Suprapubic skin (tissue), 4 donors: ENCODE results near the gene UBA5. TPM values are rescaled to one million over a fixed set of nuclear protein-coding genes. Genes with fewer than 3 reads are reported as not detected.

Experiments
- DNase-seq, 2 donors: peaks; one replicate each; pipeline ENCODE4 v3.0.0-alpha.2; 2019; ENCODE audit warnings: low spot score in 2 of 2
- H3K27ac ChIP-seq: fragments of 200-600 bp; sonication (generic); one replicate; pipeline ENCODE4 v1.5.1; 2019
- H3K27me3 ChIP-seq: fragments of 200-600 bp; sonication (generic); one replicate; pipeline ENCODE4 v1.5.1; 2019
- H3K36me3 ChIP-seq: fragments of 200-600 bp; sonication (generic); one replicate; pipeline ENCODE4 v1.5.1; 2019
- H3K4me1 ChIP-seq: fragments of 200-600 bp; sonication (generic); one replicate; pipeline ENCODE4 v1.5.1; 2019
- H3K4me3 ChIP-seq: fragments of 200-600 bp; sonication (generic); one replicate; pipeline ENCODE4 v1.5.1; 2019; ENCODE audit warnings: mild to moderate bottlenecking
- H3K9me3 ChIP-seq: fragments of 200-600 bp; sonication (generic); one replicate; pipeline ENCODE4 v1.5.1; 2019
- CTCF ChIP-seq, 2 donors: fragments of 200-600 bp in 1 of 2; fragments of 450-650 bp in 1 of 2; sonication (generic) in 1 of 2; IDR thresholded peaks; one replicate each; pipeline ENCODE4 v1.5.1; 2016 to 2019; ENCODE audit warnings: antibody characterized with exemption in 2 of 2, mild to moderate bottlenecking in 1 of 2, moderate library complexity in 1 of 2
- EP300 ChIP-seq: sonication (generic); formaldehyde crosslinking; IDR thresholded peaks from one replicate; pipeline ENCODE4 v1.6.1; 2017; ENCODE audit warnings: antibody characterized with exemption
- POLR2A ChIP-seq, 2 donors: fragments of 450-650 bp; IDR thresholded peaks; one replicate each; pipeline ENCODE4 v1.6.1; 2017; ENCODE audit warnings: antibody characterized with exemption in 2 of 2, mild to moderate bottlenecking in 2 of 2, moderate library complexity in 2 of 2
- POLR2AphosphoS5 ChIP-seq, 3 donors: sonication (generic); formaldehyde crosslinking; IDR thresholded peaks; one replicate each; pipeline ENCODE4 v1.6.1; 2017; ENCODE audit warnings: antibody characterized with exemption in 3 of 3
- WGBS: methylation state at CpG from one replicate; pipeline ENCODE4 v1.1.5; 2018; 5-methylcytosine and 5-hydroxymethylcytosine counted together
- total RNA-seq, 4 donors: library from RNA; depleted of rRNA; stranded (reverse); fragments of >200 nt; gene quantifications; one replicate each; pipeline ENCODE4 v1.1.0, GENCODE V29; 2016

The UBA5 gene
- total RNA-seq, 4 donors from 2014 or later, result 16.3 to 52.3 (median 27.5) TPM

- Histone ChIP-seq H3K27me3 (no peaks in the 10 kb centered on the region), H3K4me3 (no peak overlapping the region), H3K36me3 (peaks cover 18% of the 10 kb centered on the region), H3K9me3 (no peaks in the 10 kb centered on the region), H3K4me1 (peaks cover 8% of the 10 kb centered on the region), H3K27ac (no peak overlapping the region)
- DNase-seq, result no peak
- TF ChIP-seq CTCF (IDR thresholded peaks at IDR 0.05) (peak; percentile 64 to 65), POLR2AphosphoS5 (IDR thresholded peaks at IDR 0.05) (no peak), POLR2A (IDR thresholded peaks at IDR 0.05) (no peak)
- 55% methylated on average over 5 of the region's 5 CpGs for WGBS
Measured at GRCh38 chr3:132641837-132642538, 18.1 kb upstream of the UBA5 start.

- DNase-seq, result no peak
Measured at GRCh38 chr3:132642539-132642847, 17.6 kb upstream of the UBA5 start.

GRCh38 chr3:132643366-132643765 lies 16.8 kb upstream of the UBA5 start:
- Histone ChIP-seq H3K9me3 (no peaks in the 10 kb centered on the region), H3K4me1 (peaks cover 3% of the 10 kb centered on the region), H3K27me3 (no peaks in the 10 kb centered on the region), H3K27ac (no peak overlapping the region), H3K4me3 (no peak overlapping the region), H3K36me3 (peaks cover 16% of the 10 kb centered on the region)
- no peak for TF ChIP-seq POLR2A (IDR thresholded peaks at IDR 0.05)
- no peak for TF ChIP-seq EP300
- TF ChIP-seq POLR2AphosphoS5 (IDR thresholded peaks at IDR 0.05), result no peak
- no peak for TF ChIP-seq CTCF (IDR thresholded peaks at IDR 0.05)
- no peak for DNase-seq
- WGBS, result 75% methylated on average over 2 of the region's 2 CpGs

More at GRCh38 chr3:132642539-132642847, 17.6 kb upstream of the UBA5 start:
- no peak for TF ChIP-seq EP300
- TF ChIP-seq CTCF (IDR thresholded peaks at IDR 0.05), result no peak
- TF ChIP-seq POLR2AphosphoS5 (IDR thresholded peaks at IDR 0.05), result no peak
- TF ChIP-seq POLR2A (IDR thresholded peaks at IDR 0.05), result no peak
- Histone ChIP-seq H3K36me3 (peaks cover 18% of the 10 kb centered on the region), H3K27ac (no peak overlapping the region), H3K4me3 (no peak overlapping the region), H3K4me1 (peaks cover 6% of the 10 kb centered on the region), H3K9me3 (no peaks in the 10 kb centered on the region), H3K27me3 (no peaks in the 10 kb centered on the region)
- 74% methylated on average over 2 of the region's 2 CpGs for whole genome bisulfite sequencing

GRCh38 chr3:132645058-132645457 lies 15.1 kb upstream of the UBA5 start:
- Histone ChIP-seq H3K36me3 (peaks cover 2% of the 10 kb centered on the region), H3K9me3 (no peaks in the 10 kb centered on the region), H3K27ac (no peak overlapping the region), H3K4me1 (peaks cover 3% of the 10 kb centered on the region), H3K27me3 (no peaks in the 10 kb centered on the region), H3K4me3 (no peak overlapping the region)
- TF ChIP-seq EP300, result no peak
- no peak for TF ChIP-seq CTCF (IDR thresholded peaks at IDR 0.05)
- TF ChIP-seq POLR2A (IDR thresholded peaks at IDR 0.05), result no peak
- TF ChIP-seq POLR2AphosphoS5 (IDR thresholded peaks at IDR 0.05), result no peak
- 90% methylated on average over 1 of the region's 1 CpG for WGBS
- DNase-seq, result no peak

GRCh38 chr3:132650153-132650552 lies 10.0 kb upstream of the UBA5 start:
- H3K4me1 ChIP-seq, result no peaks in the 10 kb centered on the region
- no peaks in the 10 kb centered on the region for H3K36me3 ChIP-seq
- DNase-seq, result no peak
- 0% methylated on average over 1 of the region's 1 CpG for WGBS
- no peaks in the 10 kb centered on the region for H3K9me3 ChIP-seq
- H3K27ac ChIP-seq, result no peak overlapping the region
- no peak overlapping the region for H3K4me3 ChIP-seq
- TF ChIP-seq POLR2A (IDR thresholded peaks at IDR 0.05) (no peak), EP300 (no peak), CTCF (IDR thresholded peaks at IDR 0.05) (no peak), POLR2AphosphoS5 (IDR thresholded peaks at IDR 0.05) (no peak)
- H3K27me3 ChIP-seq, result no peaks in the 10 kb centered on the region
